Liver (tissue), 9 donors: ENCODE results near the gene HMGCL. TPM values are rescaled to one million over a fixed set of nuclear protein-coding genes. Genes with fewer than 3 reads are reported as not detected.

ENCODE experiments used
- DNase-seq: peaks from one replicate; pipeline ENCODE4 v3.0.0-alpha.2; 2017; ENCODE audit warnings: low spot score
- H3K27ac ChIP-seq, 2 donors: one replicate each; pipeline ENCODE4 v1.7.0; 2013; ENCODE audit warnings: inconsistent platforms in 2 of 2, low read length in 2 of 2, control low read depth in 1 of 2, low read depth in 1 of 2, mild to moderate bottlenecking in 1 of 2
- H3K27me3 ChIP-seq, 4 donors: one replicate each; pipeline versions ENCODE4 v1.6.1 to v1.7.0; 2013; ENCODE audit warnings: low read length in 3 of 4, inconsistent platforms in 1 of 4, mild to moderate bottlenecking in 1 of 4, moderate library complexity in 1 of 4; ENCODE audit not compliant: control insufficient read depth in 4 of 4, insufficient read depth in 4 of 4
- H3K36me3 ChIP-seq, 4 donors: one replicate each; pipeline versions ENCODE4 v1.6.1 to v1.7.0; 2013; ENCODE audit warnings: low read length in 3 of 4, mild to moderate bottlenecking in 3 of 4, low read depth in 1 of 4, moderate library complexity in 1 of 4; ENCODE audit not compliant: control insufficient read depth in 4 of 4, insufficient read depth in 3 of 4
- H3K4me1 ChIP-seq, 4 donors: one replicate each; pipeline versions ENCODE4 v1.6.1 to v1.7.0; 2013; ENCODE audit warnings: low read length in 3 of 4, mild to moderate bottlenecking in 3 of 4, moderate library complexity in 1 of 4; ENCODE audit not compliant: control insufficient read depth in 4 of 4, insufficient read depth in 4 of 4
- H3K4me3 ChIP-seq, 3 donors: one replicate each; pipeline versions ENCODE4 v1.6.1 to v1.7.0; 2013; ENCODE audit warnings: low read length in 3 of 3, control low read depth in 1 of 3, low read depth in 1 of 3, mild to moderate bottlenecking in 1 of 3
- H3K9ac ChIP-seq, 2 donors: one replicate each; pipeline ENCODE4 v1.7.0; 2013; ENCODE audit warnings: low read length in 2 of 2, mild to moderate bottlenecking in 2 of 2, moderate library complexity in 2 of 2, control low read depth in 1 of 2, low read depth in 1 of 2
- H3K9me3 ChIP-seq, 4 donors: one replicate each; pipeline versions ENCODE4 v1.6.1 to v1.7.0; 2013; ENCODE audit warnings: low read length in 3 of 4; ENCODE audit not compliant: control insufficient read depth in 4 of 4
- EGR1 ChIP-seq, 2 donors: IDR thresholded peaks; 2 replicates each; pipeline ENCODE4 v1.6.1; 2016 to 2018; ENCODE audit warnings: antibody characterized with exemption in 2 of 2, low read depth in 2 of 2
- FOXA1 ChIP-seq: IDR thresholded peaks from 2 replicates; pipeline ENCODE4 v1.6.1; 2016; ENCODE audit warnings: antibody characterized with exemption
- FOXA2 ChIP-seq: IDR thresholded peaks from 2 replicates; pipeline ENCODE4 v1.6.1; 2016; ENCODE audit warnings: antibody characterized with exemption
- GABPA ChIP-seq, 2 donors: IDR thresholded peaks in 1 of 2; conservative IDR thresholded peaks in 1 of 2; 2 replicates each; pipeline ENCODE4 v1.6.1; 2016; ENCODE audit warnings: antibody characterized with exemption in 2 of 2, mild to moderate bottlenecking in 1 of 2, moderate library complexity in 1 of 2
- HNF4A ChIP-seq, 2 donors: conservative IDR thresholded peaks; 2 replicates each; pipeline ENCODE4 v1.6.1; 2016; ENCODE audit warnings: antibody characterized with exemption in 2 of 2, mild to moderate bottlenecking in 2 of 2
- HNF4G ChIP-seq: IDR thresholded peaks from 2 replicates; pipeline ENCODE4 v1.6.1; 2016; ENCODE audit warnings: antibody characterized with exemption
- JUND ChIP-seq, 2 donors: IDR thresholded peaks; 2 replicates each; pipeline ENCODE4 v1.6.1; 2016; ENCODE audit warnings: antibody characterized with exemption in 2 of 2
- NR2F2 ChIP-seq: IDR thresholded peaks from 2 replicates; pipeline ENCODE4 v1.6.1; 2016; ENCODE audit warnings: antibody characterized with exemption
- RAD21 ChIP-seq, 2 donors: IDR thresholded peaks; 2 replicates each; pipeline ENCODE4 v1.6.1; 2016; ENCODE audit warnings: antibody characterized with exemption in 2 of 2, mild to moderate bottlenecking in 2 of 2
- RXRA ChIP-seq, 2 donors: IDR thresholded peaks; 2 replicates each; pipeline ENCODE4 v1.6.1; 2017 to 2018; ENCODE audit warnings: antibody characterized with exemption in 2 of 2, mild to moderate bottlenecking in 1 of 2
- TAF1 ChIP-seq: conservative IDR thresholded peaks from 2 replicates; pipeline ENCODE4 v1.6.1; 2016; ENCODE audit warnings: antibody characterized with exemption, mild to moderate bottlenecking
- YY1 ChIP-seq: IDR thresholded peaks from 2 replicates; pipeline ENCODE4 v1.6.1; 2016; ENCODE audit warnings: antibody characterized with exemption, mild to moderate bottlenecking
- WGBS: extraction: QIAGEN DNeasy Blood & Tissue Kit; methylation state at CpG from one replicate; pipeline ENCODE4 v1.1.7; 2013; 5-methylcytosine and 5-hydroxymethylcytosine counted together
- polyA plus RNA-seq, 2 donors: library from polyadenylated mRNA; stranded (reverse) in 1 of 2; unstranded in 1 of 2; fragments of 200-250 nt in 1 of 2; fragments of >200 nt in 1 of 2; fragmentation: Nextera tagmentation in 1 of 2; extraction: Ambion mirVana in 1 of 2; gene quantifications; one replicate each; pipeline versions ENCODE4 v1.2.1 to v1.2.3, GENCODE V29; 2013 to 2015
- total RNA-seq, 2 donors: library from RNA; depleted of rRNA; stranded (reverse); fragments of >200 nt; gene quantifications; one replicate each; pipeline ENCODE4 v1.2.3, GENCODE V29; 2014
- TF ChIP-seq, protein P1 (sequence below): IDR thresholded peaks from 2 replicates; pipeline ENCODE4 v1.6.1; 2016; ENCODE audit warnings: antibody characterized with exemption
- TF ChIP-seq, protein P2 (sequence below): IDR thresholded peaks from 2 replicates; pipeline ENCODE4 v1.6.1; 2016; ENCODE audit warnings: antibody characterized with exemption
- TF ChIP-seq, protein P3 (sequence below): IDR thresholded peaks from 2 replicates; pipeline ENCODE4 v1.6.1; 2016; ENCODE audit warnings: antibody characterized with exemption, mild to moderate bottlenecking
- TF ChIP-seq, protein P4 (sequence below): IDR thresholded peaks from 2 replicates; pipeline ENCODE4 v1.6.1; 2016; ENCODE audit warnings: antibody characterized with exemption
- donor health status: healthy.
- donor health status: healthy.
- donor health status: healthy.
- donor health status: healthy.
- donor health status: healthy.

Gene HMGCL
- total and polyA plus RNA-seq, 4 donors: 68.2 to 198 (median 149) TPM

DNA sequence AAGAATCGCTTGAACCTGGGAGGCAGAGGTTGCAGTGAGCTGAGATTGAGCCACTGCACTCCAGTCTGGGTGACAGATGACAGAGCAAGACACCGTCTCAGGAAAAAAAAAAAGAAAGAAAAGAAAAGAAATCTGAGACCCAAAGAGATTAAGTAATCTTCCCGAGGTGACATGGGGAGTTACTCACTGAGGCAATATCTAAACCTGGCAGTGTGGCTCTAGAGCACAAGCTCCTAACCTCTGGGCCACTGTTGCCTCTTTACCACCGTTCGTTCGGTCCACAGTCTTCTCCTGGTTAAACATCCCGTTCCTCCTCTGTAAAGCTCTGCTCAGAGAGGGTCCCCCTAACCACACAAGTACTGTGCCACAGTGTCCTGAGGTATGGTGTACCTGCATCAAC lies 1.5 kb downstream of the HMGCL start:
- peaks cover 0 to 12% (median 1%) of the 10 kb centered on the region in 4 donors for H3K36me3 ChIP-seq
- no peak for DNase-seq
- H3K27ac ChIP-seq: peak overlapping the region; percentile 99 to 100
- no peaks in the 10 kb centered on the region for H3K9me3 ChIP-seq
- peak overlapping the region; percentile 98 to 99 for H3K9ac ChIP-seq
- H3K4me3 ChIP-seq: peak overlapping the region; percentile 90 to 99 (median 98)
- 43% methylated on average over 7 of the region's 7 CpGs for WGBS
- TF ChIP-seq EGR1 (IDR thresholded peaks at IDR 0.05; ENCODE audit: low read depth in 2 of 2): no peak
- TF ChIP-seq GABPA (IDR thresholded peaks at IDR 0.05 in 1 of 2, conservative IDR thresholded peaks at IDR 0.05 in 1 of 2): no peak
- no peak for TF ChIP-seq YY1
- no peak for TF ChIP-seq TAF1
- TF ChIP-seq, protein P1, sequence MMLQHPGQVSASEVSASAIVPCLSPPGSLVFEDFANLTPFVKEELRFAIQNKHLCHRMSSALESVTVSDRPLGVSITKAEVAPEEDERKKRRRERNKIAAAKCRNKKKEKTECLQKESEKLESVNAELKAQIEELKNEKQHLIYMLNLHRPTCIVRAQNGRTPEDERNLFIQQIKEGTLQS: no peak
- TF ChIP-seq NR2F2: no peak
- TF ChIP-seq, protein P2, sequence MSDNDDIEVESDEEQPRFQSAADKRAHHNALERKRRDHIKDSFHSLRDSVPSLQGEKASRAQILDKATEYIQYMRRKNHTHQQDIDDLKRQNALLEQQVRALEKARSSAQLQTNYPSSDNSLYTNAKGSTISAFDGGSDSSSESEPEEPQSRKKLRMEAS: no peak
- TF ChIP-seq, protein P3, sequence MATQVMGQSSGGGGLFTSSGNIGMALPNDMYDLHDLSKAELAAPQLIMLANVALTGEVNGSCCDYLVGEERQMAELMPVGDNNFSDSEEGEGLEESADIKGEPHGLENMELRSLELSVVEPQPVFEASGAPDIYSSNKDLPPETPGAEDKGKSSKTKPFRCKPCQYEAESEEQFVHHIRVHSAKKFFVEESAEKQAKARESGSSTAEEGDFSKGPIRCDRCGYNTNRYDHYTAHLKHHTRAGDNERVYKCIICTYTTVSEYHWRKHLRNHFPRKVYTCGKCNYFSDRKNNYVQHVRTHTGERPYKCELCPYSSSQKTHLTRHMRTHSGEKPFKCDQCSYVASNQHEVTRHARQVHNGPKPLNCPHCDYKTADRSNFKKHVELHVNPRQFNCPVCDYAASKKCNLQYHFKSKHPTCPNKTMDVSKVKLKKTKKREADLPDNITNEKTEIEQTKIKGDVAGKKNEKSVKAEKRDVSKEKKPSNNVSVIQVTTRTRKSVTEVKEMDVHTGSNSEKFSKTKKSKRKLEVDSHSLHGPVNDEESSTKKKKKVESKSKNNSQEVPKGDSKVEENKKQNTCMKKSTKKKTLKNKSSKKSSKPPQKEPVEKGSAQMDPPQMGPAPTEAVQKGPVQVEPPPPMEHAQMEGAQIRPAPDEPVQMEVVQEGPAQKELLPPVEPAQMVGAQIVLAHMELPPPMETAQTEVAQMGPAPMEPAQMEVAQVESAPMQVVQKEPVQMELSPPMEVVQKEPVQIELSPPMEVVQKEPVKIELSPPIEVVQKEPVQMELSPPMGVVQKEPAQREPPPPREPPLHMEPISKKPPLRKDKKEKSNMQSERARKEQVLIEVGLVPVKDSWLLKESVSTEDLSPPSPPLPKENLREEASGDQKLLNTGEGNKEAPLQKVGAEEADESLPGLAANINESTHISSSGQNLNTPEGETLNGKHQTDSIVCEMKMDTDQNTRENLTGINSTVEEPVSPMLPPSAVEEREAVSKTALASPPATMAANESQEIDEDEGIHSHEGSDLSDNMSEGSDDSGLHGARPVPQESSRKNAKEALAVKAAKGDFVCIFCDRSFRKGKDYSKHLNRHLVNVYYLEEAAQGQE: no peak
- TF ChIP-seq HNF4A (conservative IDR thresholded peaks at IDR 0.05): no peak
- no peak for TF ChIP-seq HNF4G
- TF ChIP-seq, protein P4, sequence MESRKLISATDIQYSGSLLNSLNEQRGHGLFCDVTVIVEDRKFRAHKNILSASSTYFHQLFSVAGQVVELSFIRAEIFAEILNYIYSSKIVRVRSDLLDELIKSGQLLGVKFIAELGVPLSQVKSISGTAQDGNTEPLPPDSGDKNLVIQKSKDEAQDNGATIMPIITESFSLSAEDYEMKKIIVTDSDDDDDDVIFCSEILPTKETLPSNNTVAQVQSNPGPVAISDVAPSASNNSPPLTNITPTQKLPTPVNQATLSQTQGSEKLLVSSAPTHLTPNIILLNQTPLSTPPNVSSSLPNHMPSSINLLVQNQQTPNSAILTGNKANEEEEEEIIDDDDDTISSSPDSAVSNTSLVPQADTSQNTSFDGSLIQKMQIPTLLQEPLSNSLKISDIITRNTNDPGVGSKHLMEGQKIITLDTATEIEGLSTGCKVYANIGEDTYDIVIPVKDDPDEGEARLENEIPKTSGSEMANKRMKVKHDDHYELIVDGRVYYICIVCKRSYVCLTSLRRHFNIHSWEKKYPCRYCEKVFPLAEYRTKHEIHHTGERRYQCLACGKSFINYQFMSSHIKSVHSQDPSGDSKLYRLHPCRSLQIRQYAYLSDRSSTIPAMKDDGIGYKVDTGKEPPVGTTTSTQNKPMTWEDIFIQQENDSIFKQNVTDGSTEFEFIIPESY: no peak
- TF ChIP-seq RAD21 (IDR thresholded peaks at IDR 0.05): no peak
- no peak for TF ChIP-seq JUND (IDR thresholded peaks at IDR 0.05)
- no peak for TF ChIP-seq RXRA (IDR thresholded peaks at IDR 0.05)
- TF ChIP-seq FOXA2: no peak
- TF ChIP-seq FOXA1: no peak
- H3K27me3 ChIP-seq: no peaks in the 10 kb centered on the region
- peaks cover 4 to 18% (median 14%) of the 10 kb centered on the region in 4 donors for H3K4me1 ChIP-seq

DNA sequence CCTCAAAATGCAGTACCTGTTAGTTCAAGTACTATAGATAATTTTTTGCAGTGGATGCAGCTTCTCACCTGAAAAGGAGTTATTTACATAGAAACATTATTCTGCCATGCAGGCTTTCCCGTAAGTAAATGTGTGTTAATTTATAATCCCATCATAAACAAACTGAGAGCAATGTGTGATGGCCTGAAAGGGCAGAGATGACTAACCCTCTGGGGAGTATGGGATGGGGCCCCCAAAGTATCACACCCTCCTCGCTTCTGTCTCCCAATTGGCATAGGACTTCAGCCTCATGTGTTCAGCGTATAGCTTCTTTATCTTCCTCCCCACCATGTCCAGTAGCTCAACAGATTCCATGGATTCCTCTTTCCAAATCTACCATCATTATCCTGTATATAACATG lies 7.6 kb downstream of the HMGCL start:
- H3K9ac ChIP-seq: no peak overlapping the region
- no peaks in the 10 kb centered on the region for H3K9me3 ChIP-seq
- no peak for DNase-seq
- H3K27ac ChIP-seq: no peak overlapping the region
- WGBS: 91% methylated on average over 3 of the region's 3 CpGs
- peaks cover 0 to 4% (median 0%) of the 10 kb centered on the region in 4 donors for H3K4me1 ChIP-seq
- peaks cover 9 to 50% (median 41%) of the 10 kb centered on the region in 4 donors for H3K36me3 ChIP-seq
- no peaks in the 10 kb centered on the region for H3K27me3 ChIP-seq
- TF ChIP-seq, protein P1: no peak
- TF ChIP-seq RXRA (IDR thresholded peaks at IDR 0.05) (no peak), EGR1 (IDR thresholded peaks at IDR 0.05; ENCODE audit: low read depth in 2 of 2) (no peak), JUND (IDR thresholded peaks at IDR 0.05) (no peak), HNF4G (no peak)
- TF ChIP-seq, protein P3: no peak
- TF ChIP-seq, protein P4: no peak
- no peak overlapping the region for H3K4me3 ChIP-seq
